Prostate gland (tissue), 2 donors: ENCODE results near the gene CAPZB.

Experiments
- POLR2A ChIP-seq: fragments of 450-650 bp; IDR thresholded peaks from one replicate; pipeline ENCODE4 v1.6.1; 2016; ENCODE audit warnings: antibody characterized with exemption, mild to moderate bottlenecking
- POLR2AphosphoS5 ChIP-seq: sonication (generic); formaldehyde crosslinking; IDR thresholded peaks from one replicate; pipeline ENCODE4 v1.6.1; 2017; ENCODE audit warnings: antibody characterized with exemption
- TF ChIP-seq, protein P1 (sequence below), 4 experiments: fragments of 200-600 bp in 2 of 4; fragments of 450-650 bp in 2 of 4; sonication (generic) in 2 of 4; IDR thresholded peaks; 1 replicate in 3 of 4; 2 replicates in 1 of 4; pipeline ENCODE4 v1.5.1; 2016 to 2019; ENCODE audit warnings: antibody characterized with exemption in 4 of 4, mild to moderate bottlenecking in 2 of 4, moderate library complexity in 2 of 4

DNA sequence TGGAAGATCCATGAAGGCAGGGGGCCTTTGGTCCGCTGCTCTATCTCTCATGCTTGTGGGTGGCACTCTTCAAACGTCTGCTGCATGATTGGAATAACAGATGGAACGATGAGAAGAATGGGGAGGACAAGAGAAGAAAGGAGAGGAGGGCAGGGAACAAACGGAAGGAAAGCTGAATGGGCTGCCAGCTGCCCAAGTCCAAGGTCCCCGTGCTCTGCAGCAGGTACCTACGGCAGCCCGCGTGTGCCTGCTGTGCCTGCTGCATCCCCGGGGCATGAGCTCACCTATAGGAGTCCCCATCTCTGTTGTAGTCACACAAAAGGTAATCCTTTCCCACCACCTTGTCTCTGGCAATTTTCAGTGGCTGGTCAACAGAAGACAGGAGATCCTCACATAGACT lies 100.1 kb downstream of the CAPZB start:
- TF ChIP-seq POLR2A (no peak), POLR2AphosphoS5 (no peak)
- TF ChIP-seq, protein P1, sequence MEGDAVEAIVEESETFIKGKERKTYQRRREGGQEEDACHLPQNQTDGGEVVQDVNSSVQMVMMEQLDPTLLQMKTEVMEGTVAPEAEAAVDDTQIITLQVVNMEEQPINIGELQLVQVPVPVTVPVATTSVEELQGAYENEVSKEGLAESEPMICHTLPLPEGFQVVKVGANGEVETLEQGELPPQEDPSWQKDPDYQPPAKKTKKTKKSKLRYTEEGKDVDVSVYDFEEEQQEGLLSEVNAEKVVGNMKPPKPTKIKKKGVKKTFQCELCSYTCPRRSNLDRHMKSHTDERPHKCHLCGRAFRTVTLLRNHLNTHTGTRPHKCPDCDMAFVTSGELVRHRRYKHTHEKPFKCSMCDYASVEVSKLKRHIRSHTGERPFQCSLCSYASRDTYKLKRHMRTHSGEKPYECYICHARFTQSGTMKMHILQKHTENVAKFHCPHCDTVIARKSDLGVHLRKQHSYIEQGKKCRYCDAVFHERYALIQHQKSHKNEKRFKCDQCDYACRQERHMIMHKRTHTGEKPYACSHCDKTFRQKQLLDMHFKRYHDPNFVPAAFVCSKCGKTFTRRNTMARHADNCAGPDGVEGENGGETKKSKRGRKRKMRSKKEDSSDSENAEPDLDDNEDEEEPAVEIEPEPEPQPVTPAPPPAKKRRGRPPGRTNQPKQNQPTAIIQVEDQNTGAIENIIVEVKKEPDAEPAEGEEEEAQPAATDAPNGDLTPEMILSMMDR (IDR thresholded peaks at IDR 0.05): no peak
